ENCODE data around the gene ADGRG1.

DNA sequence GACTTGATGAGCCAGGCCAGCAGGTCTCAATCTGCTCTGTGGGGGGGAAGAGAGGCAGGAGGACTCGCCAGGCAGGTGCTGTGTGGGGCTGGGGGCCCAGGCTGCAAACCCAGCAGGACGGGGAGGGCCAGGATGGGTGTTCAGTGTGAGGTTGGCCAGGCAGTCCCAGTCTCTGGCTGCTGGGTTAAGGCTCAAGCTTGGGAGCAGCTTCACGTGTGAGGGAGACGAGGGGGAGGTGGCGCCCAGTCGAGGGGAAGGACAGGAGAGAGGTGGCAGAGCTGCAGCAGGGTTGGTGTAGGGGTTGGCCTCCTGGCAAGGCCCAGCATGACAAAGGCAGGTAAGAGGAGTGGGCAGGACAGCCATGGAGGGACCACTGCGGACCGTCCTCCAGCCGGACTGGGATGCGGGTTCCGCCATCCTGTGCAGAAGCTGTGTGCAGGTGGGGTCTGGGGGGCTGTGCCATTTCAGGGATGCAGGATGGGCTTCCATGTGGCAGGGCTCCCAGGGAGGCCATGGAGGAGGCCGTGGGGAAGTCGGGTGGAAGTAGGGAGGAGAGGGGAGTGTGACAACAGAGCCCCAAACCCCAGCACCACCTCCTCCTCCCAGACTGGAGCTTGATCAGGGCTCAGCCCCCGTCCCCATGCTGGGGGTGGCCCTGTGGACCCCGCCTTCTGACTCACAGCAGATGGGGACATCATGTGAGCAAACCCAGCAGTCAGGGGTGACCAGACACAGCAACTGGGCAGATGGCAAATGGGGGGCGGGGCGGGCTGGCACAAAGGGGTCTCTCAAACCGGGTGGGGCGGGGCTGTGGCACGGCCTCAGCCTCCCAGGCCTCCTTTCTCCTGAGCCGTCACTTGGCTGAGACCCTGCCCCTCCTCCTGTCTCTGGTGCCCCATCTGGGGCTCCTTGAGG lies 2.8 kb downstream of the ADGRG1 start:
- TF ChIP-seq CTCF (conservative IDR thresholded peaks at IDR 0.05) (no peak), EZH2 (IDR thresholded peaks at IDR 0.05; ENCODE audit: low read depth) (no peak)
